CD4-positive, alpha-beta T cell treated with Interleukin-17A for 1 hour (primary cell): Measurements from ENCODE around the gene AAR2.

Experiments used
- DNase-seq: peaks from one replicate; pipeline ENCODE4 v3.0.0-alpha.2; 2020

The AAR2 gene

GRCh38 chr20:36262440-36262839 lies 26.2 kb downstream of the AAR2 start:
- no peak for DNase-seq

GRCh38 chr20:36264426-36265246 lies 28.4 kb downstream of the AAR2 start:
- DNase-seq: no peak

- DNase-seq: no peak
Measured at GRCh38 chr20:36266189-36266588, 29.9 kb downstream of the AAR2 start.

- no peak for DNase-seq
Measured at GRCh38 chr20:36267605-36268381, 31.5 kb downstream of the AAR2 start.

GRCh38 chr20:36268440-36269342 lies 32.4 kb downstream of the AAR2 start:
- no peak for DNase-seq

GRCh38 chr20:36269507-36269906 lies 33.2 kb downstream of the AAR2 start:
- DNase-seq: no peak

GRCh38 chr20:36270744-36271638 lies 34.7 kb downstream of the AAR2 start:
- no peak for DNase-seq

GRCh38 chr20:36271639-36272546 lies 35.6 kb downstream of the AAR2 start:
- no peak for DNase-seq

- no peak for DNase-seq
Measured at GRCh38 chr20:36272547-36273220, 36.4 kb downstream of the AAR2 start.

- no peak for DNase-seq
Measured at GRCh38 chr20:36273414-36274180, 37.3 kb downstream of the AAR2 start.

GRCh38 chr20:36274181-36274841 lies 38.0 kb downstream of the AAR2 start:
- DNase-seq: no peak

- DNase-seq: no peak
Measured at GRCh38 chr20:36275011-36275410, 38.7 kb downstream of the AAR2 start.

- no peak for DNase-seq
Measured at GRCh38 chr20:36275441-36276189, 39.3 kb downstream of the AAR2 start.

- no peak for DNase-seq
Measured at GRCh38 chr20:36277546-36277945, 41.3 kb downstream of the AAR2 start.

GRCh38 chr20:36279362-36279761 lies 43.1 kb downstream of the AAR2 start:
- no peak for DNase-seq

- no peak for DNase-seq
Measured at GRCh38 chr20:36279776-36280175, 43.5 kb downstream of the AAR2 start.

GRCh38 chr20:36281785-36282380 lies 45.6 kb downstream of the AAR2 start:
- DNase-seq: no peak

- DNase-seq: no peak
Measured at GRCh38 chr20:36284751-36285150, 48.5 kb downstream of the AAR2 start.
